Nephron progenitor cell (in vitro differentiated cells): Measurements from ENCODE around the gene ZNF221.

Experiments used
- DNase-seq: peaks from one replicate; pipeline ENCODE4 v3.0.0; 2021
- H3K27ac Mint-ChIP-seq: 2 replicates; pipeline ENCODE4 v1.8.0; 2021; ENCODE audit warnings: mild to moderate bottlenecking, moderate library complexity, mixed read lengths
- H3K27me3 Mint-ChIP-seq: 2 replicates; pipeline ENCODE4 v1.8.0; 2021; ENCODE audit warnings: mild to moderate bottlenecking, low read depth, mixed read lengths; ENCODE audit not compliant: poor library complexity
- H3K36me3 Mint-ChIP-seq: 2 replicates; pipeline ENCODE4 v1.8.0; 2021; ENCODE audit warnings: low read depth, mixed read lengths
- H3K4me1 Mint-ChIP-seq: 2 replicates; pipeline ENCODE4 v1.8.0; 2021; ENCODE audit warnings: mixed read lengths
- H3K4me3 Mint-ChIP-seq: 2 replicates; pipeline ENCODE4 v1.8.0; 2021; ENCODE audit warnings: mild to moderate bottlenecking, moderate library complexity, mixed read lengths
- H3K9me3 Mint-ChIP-seq: 2 replicates; pipeline ENCODE4 v1.8.0; 2021; ENCODE audit warnings: mild to moderate bottlenecking, moderate library complexity, mixed read lengths
- TF ChIP-seq, protein P1 (sequence below): fragments of 200-600 bp; sonication (generic); IDR thresholded peaks from 2 replicates; pipeline ENCODE4 v1.5.0; 2021; ENCODE audit warnings: antibody characterized with exemption

The ZNF221 gene

DNA sequence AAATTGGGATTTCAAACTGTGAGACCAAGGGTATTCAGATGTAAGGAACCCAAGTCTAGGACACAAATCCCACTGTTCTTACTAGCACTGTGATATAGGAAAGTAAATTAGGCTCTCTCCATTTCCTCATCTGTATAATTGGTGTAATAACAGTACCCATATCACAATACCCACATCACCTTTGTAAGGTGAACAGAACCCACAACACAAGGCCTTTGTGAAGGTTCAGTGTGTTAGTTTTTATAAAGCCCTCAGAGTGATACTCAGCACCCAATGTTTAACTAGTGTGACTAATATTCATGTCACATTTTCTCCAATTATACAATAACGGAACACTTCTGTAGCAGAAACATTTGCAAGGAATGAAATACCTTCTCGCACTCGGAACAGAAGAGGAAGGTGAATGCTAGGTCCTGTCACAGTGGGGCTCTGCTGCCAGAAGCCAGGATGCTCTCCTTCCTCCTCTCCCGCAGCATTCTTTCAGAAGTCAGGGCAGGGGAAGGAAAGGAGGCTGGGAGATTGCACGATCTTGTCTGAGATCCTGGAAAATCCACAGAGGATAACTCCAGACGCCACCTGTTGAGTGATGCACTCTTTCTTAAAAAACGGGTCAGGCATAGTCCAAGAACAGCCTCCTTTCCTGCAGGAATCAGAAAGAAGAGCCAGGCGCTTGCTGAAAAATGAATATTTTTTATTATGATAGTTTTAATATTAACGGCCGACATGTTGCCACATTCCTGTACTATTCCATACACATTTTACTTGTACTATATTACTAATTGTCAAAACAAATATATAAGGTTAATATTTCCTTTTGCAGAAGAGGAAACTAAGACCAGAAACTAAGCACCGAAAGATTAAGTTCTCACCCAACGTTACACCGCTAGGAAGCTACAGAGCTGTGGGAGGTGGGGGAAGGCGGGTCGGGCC is 16.7 kb upstream of the ZNF221 start:
- Mint-ChIP-seq H3K4me3 (peak overlapping the region; percentile 97), H3K27ac (peak overlapping the region; percentile 92), H3K27me3 (peaks cover 6% of the 10 kb centered on the region), H3K9me3 (peaks cover 32% of the 10 kb centered on the region), H3K4me1 (peaks cover 13% of the 10 kb centered on the region), H3K36me3 (peaks cover 50% of the 10 kb centered on the region)
- TF ChIP-seq, protein P1, sequence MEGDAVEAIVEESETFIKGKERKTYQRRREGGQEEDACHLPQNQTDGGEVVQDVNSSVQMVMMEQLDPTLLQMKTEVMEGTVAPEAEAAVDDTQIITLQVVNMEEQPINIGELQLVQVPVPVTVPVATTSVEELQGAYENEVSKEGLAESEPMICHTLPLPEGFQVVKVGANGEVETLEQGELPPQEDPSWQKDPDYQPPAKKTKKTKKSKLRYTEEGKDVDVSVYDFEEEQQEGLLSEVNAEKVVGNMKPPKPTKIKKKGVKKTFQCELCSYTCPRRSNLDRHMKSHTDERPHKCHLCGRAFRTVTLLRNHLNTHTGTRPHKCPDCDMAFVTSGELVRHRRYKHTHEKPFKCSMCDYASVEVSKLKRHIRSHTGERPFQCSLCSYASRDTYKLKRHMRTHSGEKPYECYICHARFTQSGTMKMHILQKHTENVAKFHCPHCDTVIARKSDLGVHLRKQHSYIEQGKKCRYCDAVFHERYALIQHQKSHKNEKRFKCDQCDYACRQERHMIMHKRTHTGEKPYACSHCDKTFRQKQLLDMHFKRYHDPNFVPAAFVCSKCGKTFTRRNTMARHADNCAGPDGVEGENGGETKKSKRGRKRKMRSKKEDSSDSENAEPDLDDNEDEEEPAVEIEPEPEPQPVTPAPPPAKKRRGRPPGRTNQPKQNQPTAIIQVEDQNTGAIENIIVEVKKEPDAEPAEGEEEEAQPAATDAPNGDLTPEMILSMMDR: no peak
- no peak for DNase-seq

DNA sequence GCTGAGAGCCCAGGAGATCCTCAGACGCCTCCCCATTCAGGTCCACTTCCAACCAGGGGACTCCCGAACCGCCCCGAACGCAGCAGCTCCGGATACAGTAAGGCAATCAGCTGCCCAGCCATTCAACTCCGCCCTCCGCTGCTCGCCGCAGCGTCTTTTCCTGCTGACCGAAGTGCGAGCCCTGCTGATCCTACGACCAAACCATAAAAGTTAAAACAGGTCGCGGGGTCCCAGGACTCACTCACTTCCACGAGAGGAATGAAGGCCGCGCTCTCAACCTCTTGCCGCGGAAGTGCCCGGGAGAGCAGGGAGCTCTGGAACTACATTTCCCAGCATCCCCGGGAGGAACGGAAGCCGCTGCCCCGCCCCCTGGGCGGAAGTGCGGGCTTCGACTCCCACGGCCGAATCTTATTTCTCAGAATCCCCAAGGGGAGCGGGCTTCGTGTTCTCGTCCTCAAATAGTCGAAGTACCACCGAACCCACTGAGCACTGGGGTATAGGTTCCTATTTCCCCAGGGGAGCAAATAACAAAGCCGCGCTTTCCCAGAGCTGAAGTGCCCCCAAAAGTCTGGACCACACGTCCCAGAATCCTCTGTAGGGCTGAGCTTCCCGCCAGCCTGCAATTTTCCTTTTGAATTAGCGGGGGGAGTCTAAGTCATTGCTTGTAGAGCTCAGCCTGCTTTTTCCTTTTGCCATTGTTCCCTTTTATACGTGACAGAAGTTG is 15.9 kb upstream of the ZNF221 start, which contains the start of gene ZNF45:
TSS of gene ZNF45 (minus strand) at position 298 of the 724 bp plus-strand sequence. CDS start 13,097 bp downstream, outside the sequence.
- Mint-ChIP-seq H3K27me3 (peaks cover 10% of the 10 kb centered on the region), H3K36me3 (peaks cover 41% of the 10 kb centered on the region), H3K27ac (peak within 1 kb of the TSS; percentile 92), H3K9me3 (peaks cover 39% of the 10 kb centered on the region), H3K4me3 (peak within 1 kb of the TSS; percentile 97), H3K4me1 (peaks cover 13% of the 10 kb centered on the region)
- TF ChIP-seq, protein P1: no peak
- DNase-seq: peak; percentile 87

DNA sequence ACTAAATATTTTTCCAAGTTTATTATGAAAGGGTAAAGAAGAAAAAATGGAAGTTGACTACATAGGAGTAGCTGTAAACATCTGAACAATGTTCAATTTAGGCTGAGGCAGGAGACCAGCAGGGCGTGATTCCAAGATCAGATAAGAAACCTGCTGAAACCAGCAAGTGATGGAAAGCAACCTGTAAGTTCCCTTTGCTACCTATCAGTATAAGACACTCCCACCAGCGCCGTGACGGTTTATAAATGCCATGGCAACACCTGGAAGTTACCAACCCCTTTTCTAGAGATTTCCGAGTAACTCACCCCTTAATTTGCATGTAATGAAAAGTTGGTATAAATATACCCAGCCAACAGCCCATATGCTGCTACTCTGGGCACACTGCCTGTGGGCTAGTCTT is 14.8 kb upstream of the ZNF221 start:
- TF ChIP-seq, protein P1: no peak
- H3K36me3 Mint-ChIP-seq: peaks cover 31% of the 10 kb centered on the region
- DNase-seq: no peak
- peak overlapping the region; percentile 97 for H3K4me3 Mint-ChIP-seq
- H3K9me3 Mint-ChIP-seq: peaks cover 48% of the 10 kb centered on the region
- H3K27ac Mint-ChIP-seq: no peak overlapping the region
- peaks cover 20% of the 10 kb centered on the region for H3K27me3 Mint-ChIP-seq
- peaks cover 13% of the 10 kb centered on the region for H3K4me1 Mint-ChIP-seq

DNA sequence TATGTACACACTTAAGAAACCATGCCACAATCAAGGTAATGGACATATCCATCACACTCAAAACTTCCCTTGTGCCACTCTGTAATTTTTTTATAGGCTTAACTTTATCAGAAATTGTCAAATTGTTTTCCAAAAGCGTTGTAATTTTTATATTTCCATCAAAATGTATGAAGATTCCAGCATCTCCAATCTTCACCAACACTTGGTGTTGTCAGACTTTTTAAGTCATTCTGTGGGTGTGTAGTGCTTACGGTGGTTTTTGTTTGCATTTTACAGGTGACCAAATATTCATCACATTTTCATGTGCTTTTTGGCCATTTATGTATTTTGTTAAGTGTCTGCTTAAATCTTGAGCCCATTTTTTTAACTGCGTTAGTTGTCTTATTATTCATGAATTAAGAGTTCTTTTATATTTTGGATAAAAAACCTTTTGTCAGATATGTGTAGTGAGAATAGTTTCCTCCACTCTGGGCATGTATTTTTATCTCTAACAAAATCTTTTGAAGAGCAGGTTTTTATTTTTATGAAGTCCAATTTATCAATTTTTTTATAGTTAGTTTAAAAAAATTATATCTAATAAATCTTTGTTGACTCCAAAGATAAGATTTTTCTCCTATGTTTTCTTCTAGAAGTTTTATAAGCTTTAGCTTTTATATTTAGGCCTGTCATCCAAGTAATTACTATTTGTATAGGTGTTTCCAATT is 11.3 kb upstream of the ZNF221 start:
- Mint-ChIP-seq H3K27ac (no peak overlapping the region), H3K9me3 (peaks cover 56% of the 10 kb centered on the region), H3K4me1 (no peaks in the 10 kb centered on the region), H3K27me3 (peaks cover 34% of the 10 kb centered on the region), H3K4me3 (no peak overlapping the region), H3K36me3 (no peaks in the 10 kb centered on the region)
- TF ChIP-seq, protein P1: no peak
- no peak for DNase-seq

DNA sequence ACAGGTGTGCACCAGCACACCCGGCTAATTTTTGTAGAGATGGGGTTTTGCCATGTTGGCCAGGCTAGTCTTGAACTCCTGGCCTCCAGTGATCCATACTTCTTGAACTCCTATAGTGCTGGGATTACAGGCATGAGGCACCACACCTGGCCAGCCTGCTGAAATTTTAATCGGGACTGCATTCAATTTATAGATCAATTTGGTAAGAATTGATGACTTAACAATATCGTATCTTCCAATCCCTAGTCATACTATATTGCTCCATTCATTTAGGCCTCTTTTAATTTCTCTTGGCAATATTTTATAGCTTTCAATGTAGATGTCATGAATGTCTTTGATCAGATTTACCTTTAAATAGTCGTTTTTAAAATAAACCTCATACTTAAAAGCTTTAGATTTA is 10.3 kb upstream of the ZNF221 start:
- no peaks in the 10 kb centered on the region for H3K4me1 Mint-ChIP-seq
- no peak overlapping the region for H3K4me3 Mint-ChIP-seq
- no peak overlapping the region for H3K27ac Mint-ChIP-seq
- H3K36me3 Mint-ChIP-seq: no peaks in the 10 kb centered on the region
- no peak for DNase-seq
- peaks cover 44% of the 10 kb centered on the region for H3K27me3 Mint-ChIP-seq
- TF ChIP-seq, protein P1: no peak
- peaks cover 63% of the 10 kb centered on the region for H3K9me3 Mint-ChIP-seq
